K562 (cell line): ENCODE measurements around the gene COL28A1. TPM values are rescaled to one million over a fixed set of nuclear protein-coding genes. Genes with fewer than 3 reads are reported as not detected.

Experiments used
- ATAC-seq: fragments of 200-7000 bp; cut with Tn5 transposase; 3 replicates; pipeline ENCODE4 v1.9.1; 2020; ENCODE audit warnings: moderate library complexity
- BruUV-seq: library from RNA; stranded (reverse); fragments of 400-500 nt; replicated peaks from 2 replicates; lab custom pipeline; 2021; lab: Mats Ljungman, UMichigan
- CTCF ChIA-PET: fragments of 300-600 bp; formaldehyde crosslinking; extraction: SDS; loops from one replicate; lab custom pipeline; 2021; ENCODE audit warnings: low intra/inter-chr PET ratio; lab: Yijun Ruan, JAX
- POLR2A ChIA-PET: fragments of 300-600, 350-650 bp; sonication (Branson Sonifier 250); formaldehyde crosslinking; extraction: SDS; loops from one replicate; lab custom pipeline; 2021; ENCODE audit warnings: antibody characterized with exemption, inconsistent platforms; lab: Yijun Ruan, JAX
- DNase-seq, 4 experiments: peaks; one replicate each; pipeline versions ENCODE4 v3.0.0 to v3.0.0-alpha.2; 2011 to 2018; ENCODE audit warnings: low spot score in 3 of 4, mixed read lengths in 3 of 4; ENCODE audit errors: extremely low read depth in 1 of 4
- FAIRE-seq: peaks from 2 replicates; lab custom pipeline; 2011; peaks lifted over from hg19 to GRCh38; lab: Jason Lieb, UNC
- H2AFZ ChIP-seq: 2 replicates; pipeline ENCODE4 v1.6.0; 2011; ENCODE audit warnings: low read depth, low read length, control low read depth, inconsistent platforms
- H3K27ac ChIP-seq: fragments of 200-600 bp; 3 replicates; pipeline ENCODE4 v1.8.0; 2011; ENCODE audit warnings: low read depth, mild to moderate bottlenecking, control low read depth, inconsistent platforms, low read length, moderate library complexity, mixed read lengths; ENCODE audit errors: extremely low read depth
- H3K27me3 ChIP-seq, 2 experiments: fragments of 300-600 bp in 1 of 2; 2 replicates in 1 of 2; 3 replicates in 1 of 2; pipeline versions ENCODE4 v1.6.0 to v1.8.0; 2011; ENCODE audit warnings: inconsistent platforms in 2 of 2, low read length in 2 of 2, mild to moderate bottlenecking in 1 of 2, mixed read lengths in 1 of 2, moderate library complexity in 1 of 2; ENCODE audit not compliant: control insufficient read depth in 2 of 2, insufficient read depth in 2 of 2
- H3K36me3 ChIP-seq: fragments of 300-600 bp; 3 replicates; pipeline ENCODE4 v1.8.0; 2011; ENCODE audit warnings: mild to moderate bottlenecking, low read length, inconsistent platforms; ENCODE audit not compliant: control insufficient read depth, insufficient read depth
- H3K4me1 ChIP-seq, 2 experiments: fragments of 200-600 bp in 1 of 2; replicated peaks in 1 of 2; 2 replicates in 1 of 2; 3 replicates in 1 of 2; pipeline versions ENCODE4 v1.5.1 to v1.8.0; 2011; ENCODE audit warnings: inconsistent platforms in 2 of 2, low read length in 2 of 2, mild to moderate bottlenecking in 1 of 2, mixed read lengths in 1 of 2, moderate library complexity in 1 of 2; ENCODE audit not compliant: control insufficient read depth in 2 of 2, insufficient read depth in 2 of 2
- H3K4me2 ChIP-seq: 2 replicates; pipeline ENCODE4 v1.6.1; 2011; ENCODE audit warnings: low read length, control low read depth, inconsistent platforms, mixed read lengths; ENCODE audit not compliant: insufficient read depth
- H3K4me3 ChIP-seq: fragments of 200-600 bp; sonication (generic), shearing (Covaris generic); 2 replicates; pipeline ENCODE4 v1.5.1; 2016; ENCODE audit warnings: control low read depth, inconsistent platforms
- H3K79me2 ChIP-seq: fragments of 200-600 bp; 3 replicates; pipeline ENCODE4 v1.8.0; 2011; ENCODE audit warnings: low read length, inconsistent platforms; ENCODE audit not compliant: control insufficient read depth, insufficient read depth
- H3K9ac ChIP-seq, 2 experiments: 2 replicates each; pipeline versions ENCODE4 v1.6.0 to v1.6.1; 2011; ENCODE audit warnings: low read depth in 2 of 2, low read length in 2 of 2, control low read depth in 1 of 2, inconsistent platforms in 1 of 2, mild to moderate bottlenecking in 1 of 2, mixed read lengths in 1 of 2; ENCODE audit not compliant: insufficient read depth in 1 of 2
- H3K9me1 ChIP-seq: one replicate; pipeline ENCODE4 v1.6.0; 2011; ENCODE audit warnings: inconsistent platforms, mild to moderate bottlenecking, low read length, moderate library complexity; ENCODE audit not compliant: control insufficient read depth, insufficient read depth
- H3K9me3 ChIP-seq: replicated peaks from 2 replicates; pipeline ENCODE4 v1.5.1; 2011; ENCODE audit warnings: low read depth, low read length, inconsistent platforms; ENCODE audit not compliant: control insufficient read depth, insufficient read depth
- H4K20me1 ChIP-seq: replicated peaks from 2 replicates; pipeline ENCODE4 v1.6.1; 2011; ENCODE audit warnings: low read length, inconsistent platforms, mixed read lengths; ENCODE audit not compliant: control insufficient read depth, insufficient read depth
- ATF3 ChIP-seq, 2 experiments: fragments of 450-650 bp in 1 of 2; sonication (generic) in 1 of 2; formaldehyde crosslinking in 1 of 2; IDR thresholded peaks in 1 of 2; conservative IDR thresholded peaks in 1 of 2; 2 replicates each; pipeline versions ENCODE4 v1.6.1 to v1.8.1; 2016 to 2023; ENCODE audit warnings: mild to moderate bottlenecking in 2 of 2, moderate library complexity in 2 of 2, inconsistent platforms in 1 of 2, missing genetic modification reagents in 1 of 2
- CEBPG ChIP-seq, 3 experiments: fragments of 200-800 bp in 1 of 3; sonication (Bioruptor generic) in 1 of 3; sonication (generic) in 1 of 3; formaldehyde crosslinking in 1 of 3; IDR thresholded peaks in 2 of 3; conservative IDR thresholded peaks in 1 of 3; 2 replicates each; pipeline versions ENCODE4 v1.6.1 to v1.8.0; 2016 to 2022; ENCODE audit warnings: missing compliant biosample characterization in 2 of 3, missing genetic modification characterization in 2 of 3, mild to moderate bottlenecking in 1 of 3, missing genetic modification reagents in 1 of 3
- MCM2 ChIP-seq: fragments of 450-650 bp; IDR thresholded peaks from 2 replicates; pipeline ENCODE4 v1.6.1; 2017; ENCODE audit warnings: low read depth, mild to moderate bottlenecking
- MEIS2 ChIP-seq: fragments of 450-650 bp; IDR thresholded peaks from 2 replicates; pipeline ENCODE4 v1.6.1; 2014; ENCODE audit warnings: mild to moderate bottlenecking; ENCODE audit not compliant: partially characterized antibody
- MITF ChIP-seq: IDR thresholded peaks from 2 replicates; pipeline ENCODE4 v1.6.1; 2014; ENCODE audit warnings: antibody characterized with exemption
- NEUROD1 ChIP-seq: fragments of 150-350 bp; IDR thresholded peaks from 2 replicates; pipeline ENCODE4 v1.6.1; 2014; ENCODE audit warnings: borderline replicate concordance, low read length, low read depth; ENCODE audit not compliant: partially characterized antibody
- POU5F1 ChIP-seq: fragments of 150-350 bp; IDR thresholded peaks from 2 replicates; pipeline ENCODE4 v1.6.1; 2014; ENCODE audit warnings: borderline replicate concordance, low read length, low read depth, mild to moderate bottlenecking; ENCODE audit not compliant: partially characterized antibody
- TCF7L2 ChIP-seq: fragments of 150-350 bp; IDR thresholded peaks from 2 replicates; pipeline ENCODE4 v1.6.1; 2016; ENCODE audit warnings: low read depth, mild to moderate bottlenecking, low read length, moderate library complexity
- TRIM24 ChIP-seq, 2 experiments: fragments of 450-650 bp; IDR thresholded peaks; 2 replicates each; pipeline ENCODE4 v1.6.1; 2016
- WGBS: fragments of 100-300 bp; shearing (Covaris generic); methylation state at CpG from one replicate; pipeline ENCODE4 v1.1.6; 2016; ENCODE audit warnings: low coverage, mixed read lengths; ENCODE audit not compliant: insufficient coverage; ENCODE audit errors: missing lambda C conversion rate; 5-methylcytosine and 5-hydroxymethylcytosine counted together
- in situ Hi-C: fragments of 300-500 bp; cut with MboI; formaldehyde crosslinking; loops from 4 replicates; pipeline ENCODE4 v1.15.0; 2018; ENCODE audit warnings: inconsistent platforms, mixed read lengths
- intact Hi-C: fragments of 100-400 bp; cut with micrococcal nuclease; formaldehyde crosslinking; loops from 2 replicates; pipeline ENCODE4 v1.14.2; 2022
- polyA plus RNA-seq, 8 experiments: library from polyadenylated mRNA; depleted of rRNA in 4 of 8; stranded (reverse) in 5 of 8; unstranded in 3 of 8; fragments of >200 nt; fragmentation: Nextera tagmentation in 2 of 8; fragmentation: Illumina TruSeq in 1 of 8; extraction: Ambion mirVana in 2 of 8; extraction: Trizol in 1 of 8; gene quantifications; 2 replicates each; pipeline versions ENCODE4 v1.2.1 to v1.2.3, GENCODE V29; 2011 to 2014; ENCODE audit warnings: inconsistent platforms in 1 of 8, missing spikeins in 1 of 8
- total RNA-seq, 7 experiments: library from RNA; depleted of rRNA in 6 of 7; stranded (reverse); fragments of >200 nt in 6 of 7; fragmentation: Illumina TruSeq in 2 of 7; extraction: Trizol in 2 of 7; gene quantifications; 2 replicates each; pipeline versions ENCODE4 v1.2.1 to v1.2.3, GENCODE V29; 2011 to 2021; ENCODE audit warnings: low replicate concordance in 1 of 7

COL28A1 gene
- total and polyA plus RNA-seq, 9 of the 15 experiments (the other 6 are each of a cell fraction or from before 2014, with no cell fraction given): 0.03 to 0.13 (median 0.05) TPM; not detected in 3

- no peak overlapping the region for H2AFZ ChIP-seq
- intact Hi-C loops: no loop called here
- in situ Hi-C loops: loop anchor here (25.0 kb wide), 1 partner anchor 347 kb away; no protein-coding TSS in a partner anchor
- no peaks in the 10 kb centered on the region for H3K9me3 ChIP-seq
- ChIA-PET CTCF (no interaction called here), POLR2A (no interaction called here)
- no peak overlapping the region for H3K27ac ChIP-seq
- no peaks in the 10 kb centered on the region for H3K9me1 ChIP-seq
- WGBS: 6% methylated on average over 1 of the region's 1 CpG
- H3K27me3 ChIP-seq: peaks cover 5 to 11% of the 10 kb centered on the region in 2 experiments; a peak in 3 of 5 replicates
- H3K79me2 ChIP-seq: no peaks in the 10 kb centered on the region
- no peaks in the 10 kb centered on the region for H3K36me3 ChIP-seq
- ATAC-seq (no peak), DNase-seq (no peak), FAIRE-seq (no peak)
- H3K4me2 ChIP-seq: no peak overlapping the region
- H3K4me3 ChIP-seq: no peak overlapping the region
- TF ChIP-seq ATF3 (IDR thresholded peaks at IDR 0.05) (peak; percentile 47), ATF3 (CRISPR knock-in tag; conservative IDR thresholded peaks at IDR 0.05) (no peak), TCF7L2 (no peak), MEIS2 (peak; percentile 5), CEBPG (CRISPR knock-in tag; IDR thresholded peaks at IDR 0.05) (no peak), CEBPG (tag; conservative IDR thresholded peaks at IDR 0.05 in 1 of 2, IDR thresholded peaks at IDR 0.05 in 1 of 2) (peak in 1 of 2 experiments; percentile 78; a peak in 2 of 4 replicates), NEUROD1 (no peak), MCM2 (no peak), POU5F1 (no peak), TRIM24 (IDR thresholded peaks at IDR 0.05) (peak; percentile 49 to 50; a peak in 2 of 4 replicates), MITF (no peak)
- no TSS peak for BruUV-seq
- H4K20me1 ChIP-seq: no peaks in the 10 kb centered on the region
- H3K4me1 ChIP-seq: no peaks in the 10 kb centered on the region
- no peak overlapping the region for H3K9ac ChIP-seq
These were observed 226.5 kb downstream of the COL28A1 start for GRCh38 chr7:7309203-7309602.

Other genes with a start within 250 kb of the COL28A1 start
- 31.5 and 33.0 TPM in 2 replicates for gene MIOS, start 31.0 kb upstream of the COL28A1 start, total RNA-seq (2014; rRNA removed)
- gene MIOS, start 31.0 kb upstream of the COL28A1 start, total RNA-seq (2014; rRNA removed; fragmentation: Illumina TruSeq; extraction: Trizol): 37.3 and 38.7 TPM in 2 replicates
- 32.4 and 33.1 TPM in 2 replicates for gene MIOS, start 31.0 kb upstream of the COL28A1 start, total RNA-seq (2015; rRNA removed; fragmentation: Illumina TruSeq; extraction: Trizol)
- gene MIOS, start 31.0 kb upstream of the COL28A1 start, total RNA-seq (2021): 30.6 and 31.6 TPM in 2 replicates
- 37.5 and 47.8 TPM in 2 replicates for gene MIOS, start 31.0 kb upstream of the COL28A1 start, polyA plus RNA-seq (2011; rRNA removed)
- gene MIOS, start 31.0 kb upstream of the COL28A1 start, polyA plus RNA-seq (2014; fragmentation: Illumina TruSeq; extraction: Trizol): 21.9 and 25.7 TPM in 2 replicates
- gene MIOS, start 31.0 kb upstream of the COL28A1 start, polyA plus RNA-seq (2014; fragmentation: Nextera tagmentation; extraction: Ambion mirVana): 10 to 100 TPM in 1 of 2 experiments, 1 to 10 TPM in 1; 7.8 to 12.1 TPM
- gene MIOS, start 31.0 kb upstream of the COL28A1 start, polyA plus RNA-seq (2014; rRNA removed): 22.3 and 23.9 TPM in 2 replicates
- gene UMAD1, start 104.9 kb upstream of the COL28A1 start, total RNA-seq (2014; rRNA removed): 9.0 and 13.6 TPM in 2 replicates
- 13.3 and 14.9 TPM in 2 replicates for gene UMAD1, start 104.9 kb upstream of the COL28A1 start, total RNA-seq (2014; rRNA removed; fragmentation: Illumina TruSeq; extraction: Trizol)
- 13.5 and 16.0 TPM in 2 replicates for gene UMAD1, start 104.9 kb upstream of the COL28A1 start, total RNA-seq (2015; rRNA removed; fragmentation: Illumina TruSeq; extraction: Trizol)
- gene UMAD1, start 104.9 kb upstream of the COL28A1 start, total RNA-seq (2021): 11.2 and 12.9 TPM in 2 replicates
- 23.1 and 26.7 TPM in 2 replicates for gene UMAD1, start 104.9 kb upstream of the COL28A1 start, polyA plus RNA-seq (2011; rRNA removed)
- gene UMAD1, start 104.9 kb upstream of the COL28A1 start, polyA plus RNA-seq (2014; fragmentation: Illumina TruSeq; extraction: Trizol): 16.0 and 18.1 TPM in 2 replicates
- gene UMAD1, start 104.9 kb upstream of the COL28A1 start, polyA plus RNA-seq (2014; fragmentation: Nextera tagmentation; extraction: Ambion mirVana): 10 to 100 TPM; 11.6 to 13.9 TPM
- gene UMAD1, start 104.9 kb upstream of the COL28A1 start, polyA plus RNA-seq (2014; rRNA removed): 11.2 and 11.4 TPM in 2 replicates
- 63.2 and 68.5 TPM in 2 replicates for gene RPA3, start 182.7 kb upstream of the COL28A1 start, total RNA-seq (2014; rRNA removed)
- 152 and 160 TPM in 2 replicates for gene RPA3, start 182.7 kb upstream of the COL28A1 start, total RNA-seq (2014; rRNA removed; fragmentation: Illumina TruSeq; extraction: Trizol)
- gene RPA3, start 182.7 kb upstream of the COL28A1 start, total RNA-seq (2015; rRNA removed; fragmentation: Illumina TruSeq; extraction: Trizol): 89.5 and 100 TPM in 2 replicates
- 116 and 124 TPM in 2 replicates for gene RPA3, start 182.7 kb upstream of the COL28A1 start, total RNA-seq (2021)
- gene RPA3, start 182.7 kb upstream of the COL28A1 start, polyA plus RNA-seq (2011; rRNA removed): 146 and 188 TPM in 2 replicates
- 92.4 and 107 TPM in 2 replicates for gene RPA3, start 182.7 kb upstream of the COL28A1 start, polyA plus RNA-seq (2014; fragmentation: Illumina TruSeq; extraction: Trizol)
- 100 to 1,000 TPM; 202 to 265 TPM for gene RPA3, start 182.7 kb upstream of the COL28A1 start, polyA plus RNA-seq (2014; fragmentation: Nextera tagmentation; extraction: Ambion mirVana)
- gene RPA3, start 182.7 kb upstream of the COL28A1 start, polyA plus RNA-seq (2014; rRNA removed): 114 and 125 TPM in 2 replicates